K562 (cell line): ENCODE data around the gene WDR72. TPM values are rescaled to one million over a fixed set of nuclear protein-coding genes. Genes with fewer than 3 reads are reported as not detected.

Experiments used
- RREB1 ChIP-seq: fragments of 250-450 bp; sonication (Bioruptor Pico); IDR thresholded peaks from 2 replicates; pipeline ENCODE4 v1.4.0; 2020
- ZNF592 ChIP-seq: fragments of 450-650 bp; IDR thresholded peaks from 2 replicates; pipeline ENCODE4 v1.6.1; 2017; ENCODE audit warnings: antibody characterized with exemption, mild to moderate bottlenecking
- polyA plus RNA-seq, 8 experiments: library from polyadenylated mRNA; depleted of rRNA in 4 of 8; stranded (reverse) in 5 of 8; unstranded in 3 of 8; fragments of >200 nt; fragmentation: Nextera tagmentation in 2 of 8; fragmentation: Illumina TruSeq in 1 of 8; extraction: Ambion mirVana in 2 of 8; extraction: Trizol in 1 of 8; gene quantifications; 2 replicates each; pipeline versions ENCODE4 v1.2.1 to v1.2.3, GENCODE V29; 2011 to 2014; ENCODE audit warnings: inconsistent platforms in 1 of 8, missing spikeins in 1 of 8
- total RNA-seq, 7 experiments: library from RNA; depleted of rRNA in 6 of 7; stranded (reverse); fragments of >200 nt in 6 of 7; fragmentation: Illumina TruSeq in 2 of 7; extraction: Trizol in 2 of 7; gene quantifications; 2 replicates each; pipeline versions ENCODE4 v1.2.1 to v1.2.3, GENCODE V29; 2011 to 2021; ENCODE audit warnings: low replicate concordance in 1 of 7

WDR72 gene
- total and polyA plus RNA-seq, 9 of the 15 experiments (the other 6 are each of a cell fraction or from before 2014, with no cell fraction given): 0.01 TPM; not detected in 8

GRCh38 chr15:53564647-53565046, 194.8 kb downstream of the WDR72 start (continued):
- no peak for TF ChIP-seq RREB1
- TF ChIP-seq ZNF592: no peak
